A673 (cell line): ENCODE measurements around the gene SPSB3.

ENCODE experiments used
- CTCF ChIP-seq: fragments of 300-800, 200-600 bp; sonication (generic); conservative IDR thresholded peaks from 2 replicates; pipeline ENCODE4 v1.5.1; 2017; ENCODE audit warnings: low read depth, mild to moderate bottlenecking, antibody characterized with exemption, low read length, moderate library complexity, mixed read lengths
- EZH2 ChIP-seq: fragments of 200-600 bp; sonication (generic); IDR thresholded peaks from 2 replicates; pipeline ENCODE4 v1.6.1; 2017; ENCODE audit warnings: borderline replicate concordance, low read depth, mild to moderate bottlenecking, mixed read lengths, antibody characterized with exemption, low read length; ENCODE audit not compliant: poor library complexity, severe bottlenecking

GRCh38 chr16:1810106-1810505 is 27.7 kb upstream of the SPSB3 start:
- TF ChIP-seq CTCF (no peak), EZH2 (no peak)
